Esophagus squamous epithelium (tissue), 5 donors: ENCODE results near the gene RNF223. TPM values are rescaled to one million over a fixed set of nuclear protein-coding genes. Genes with fewer than 3 reads are reported as not detected.

Experiments used
- DNase-seq: peaks from one replicate; lab custom pipeline; 2025; lab: John Stamatoyannopoulos, UW
- H3K27ac ChIP-seq, 4 donors: fragments of 200-600 bp; sonication (generic); one replicate each; pipeline ENCODE4 v1.5.1; 2016 to 2019; ENCODE audit warnings: mild to moderate bottlenecking in 1 of 4
- H3K27me3 ChIP-seq, 4 donors: fragments of 200-600 bp; sonication (generic); 1 replicate in 3 of 4; 2 replicates in 1 of 4; pipeline versions ENCODE4 v1.5.1 to v1.6.0; 2017 to 2021; ENCODE audit warnings: antibody characterized with exemption in 1 of 4
- H3K36me3 ChIP-seq, 3 donors: fragments of 200-600 bp; sonication (generic); one replicate each; pipeline ENCODE4 v1.5.1; 2016 to 2019
- H3K4me1 ChIP-seq, 3 donors: fragments of 200-600 bp; sonication (generic); one replicate each; pipeline ENCODE4 v1.5.1; 2017 to 2019
- H3K4me3 ChIP-seq, 4 donors: fragments of 200-600 bp; sonication (generic); 1 replicate in 3 of 4; 2 replicates in 1 of 4; pipeline ENCODE4 v1.5.1; 2016 to 2019; ENCODE audit warnings: mild to moderate bottlenecking in 2 of 4, moderate library complexity in 1 of 4
- H3K9me3 ChIP-seq, 3 donors: fragments of 200-600 bp; sonication (generic); one replicate each; pipeline ENCODE4 v1.5.1; 2016 to 2019
- POLR2A ChIP-seq, 4 donors: fragments of 450-650 bp; IDR thresholded peaks; one replicate each; pipeline ENCODE4 v1.6.1; 2017; ENCODE audit warnings: antibody characterized with exemption in 4 of 4, mild to moderate bottlenecking in 4 of 4, moderate library complexity in 3 of 4
- WGBS, 2 donors: methylation state at CpG; one replicate each; pipeline ENCODE4 v1.1.5; 2018; 5-methylcytosine and 5-hydroxymethylcytosine counted together
- intact Hi-C: fragments of 100-400 bp; cut with DNase I; formaldehyde crosslinking; loops from one replicate; pipeline ENCODE4 v1.15.0; 2022
- total RNA-seq, 4 donors: library from RNA; depleted of rRNA; stranded (reverse); fragments of >200 nt; gene quantifications; one replicate each; pipeline ENCODE4 v1.1.0, GENCODE V29; 2016
- TF ChIP-seq, protein P1 (sequence below), 6 experiments: fragments of 450-650 bp in 4 of 6; fragments of 200-600 bp in 2 of 6; sonication (generic) in 2 of 6; IDR thresholded peaks; one replicate each; pipeline ENCODE4 v1.5.1; 2016 to 2019; ENCODE audit warnings: antibody characterized with exemption in 6 of 6, mild to moderate bottlenecking in 4 of 6, moderate library complexity in 4 of 6
- donor health status: DM: yes; HTN: yes; CAD: no.

RNF223 gene
- total RNA-seq, 4 donors from 2014 or later = 11.8 to 25.3 (median 12.3) TPM

DNA sequence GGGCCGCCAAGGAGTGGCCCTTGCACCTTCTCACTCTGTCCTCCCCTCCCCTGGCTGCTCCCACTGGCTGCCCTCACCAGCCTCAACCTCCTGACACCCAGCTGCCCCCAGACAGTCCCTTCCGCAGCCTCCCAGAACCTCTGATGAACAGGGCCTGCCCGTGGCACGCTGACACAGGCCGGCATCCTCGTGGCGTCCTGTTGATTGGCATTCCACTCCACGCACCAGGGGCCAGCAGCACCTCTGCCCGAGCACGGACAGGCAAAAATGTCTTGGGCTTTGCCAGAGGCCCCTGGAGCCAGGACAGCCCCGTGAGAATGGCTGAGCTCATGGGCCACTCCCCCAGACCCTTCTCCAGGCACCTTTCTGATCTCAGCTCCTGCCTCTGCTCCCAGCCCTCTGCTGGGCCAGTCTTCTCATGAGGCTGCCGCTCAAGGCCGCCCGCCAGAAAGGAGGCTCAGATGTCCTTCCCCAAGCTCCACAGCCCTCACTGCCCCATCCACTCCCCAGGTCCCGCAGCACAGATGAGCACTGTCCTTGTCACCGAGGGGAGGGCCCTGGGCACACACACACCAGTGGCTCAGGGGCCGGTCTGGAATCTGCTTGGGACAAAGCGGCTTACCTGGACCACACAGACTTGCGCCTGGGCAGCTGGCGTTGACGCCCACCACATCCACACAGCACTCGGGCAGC is 15.8 kb upstream of the RNF223 start:
- Histone ChIP-seq H3K4me1 (no peaks in the 10 kb centered on the region), H3K27ac (no peak overlapping the region), H3K4me3 (no peak overlapping the region), H3K36me3 (peaks cover 0 to 13% (median 0%) of the 10 kb centered on the region in 3 donors), H3K27me3 (no peaks in the 10 kb centered on the region), H3K9me3 (no peaks in the 10 kb centered on the region)
- intact Hi-C loops = no loop called here
- 88 to 100% methylated on average over 4 to 6 of the region's 22 CpGs for WGBS, 2 donors
- no peak for DNase-seq
- TF ChIP-seq, protein P1, sequence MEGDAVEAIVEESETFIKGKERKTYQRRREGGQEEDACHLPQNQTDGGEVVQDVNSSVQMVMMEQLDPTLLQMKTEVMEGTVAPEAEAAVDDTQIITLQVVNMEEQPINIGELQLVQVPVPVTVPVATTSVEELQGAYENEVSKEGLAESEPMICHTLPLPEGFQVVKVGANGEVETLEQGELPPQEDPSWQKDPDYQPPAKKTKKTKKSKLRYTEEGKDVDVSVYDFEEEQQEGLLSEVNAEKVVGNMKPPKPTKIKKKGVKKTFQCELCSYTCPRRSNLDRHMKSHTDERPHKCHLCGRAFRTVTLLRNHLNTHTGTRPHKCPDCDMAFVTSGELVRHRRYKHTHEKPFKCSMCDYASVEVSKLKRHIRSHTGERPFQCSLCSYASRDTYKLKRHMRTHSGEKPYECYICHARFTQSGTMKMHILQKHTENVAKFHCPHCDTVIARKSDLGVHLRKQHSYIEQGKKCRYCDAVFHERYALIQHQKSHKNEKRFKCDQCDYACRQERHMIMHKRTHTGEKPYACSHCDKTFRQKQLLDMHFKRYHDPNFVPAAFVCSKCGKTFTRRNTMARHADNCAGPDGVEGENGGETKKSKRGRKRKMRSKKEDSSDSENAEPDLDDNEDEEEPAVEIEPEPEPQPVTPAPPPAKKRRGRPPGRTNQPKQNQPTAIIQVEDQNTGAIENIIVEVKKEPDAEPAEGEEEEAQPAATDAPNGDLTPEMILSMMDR (IDR thresholded peaks at IDR 0.05) = no peak
- TF ChIP-seq POLR2A (IDR thresholded peaks at IDR 0.05) = no peak

DNA sequence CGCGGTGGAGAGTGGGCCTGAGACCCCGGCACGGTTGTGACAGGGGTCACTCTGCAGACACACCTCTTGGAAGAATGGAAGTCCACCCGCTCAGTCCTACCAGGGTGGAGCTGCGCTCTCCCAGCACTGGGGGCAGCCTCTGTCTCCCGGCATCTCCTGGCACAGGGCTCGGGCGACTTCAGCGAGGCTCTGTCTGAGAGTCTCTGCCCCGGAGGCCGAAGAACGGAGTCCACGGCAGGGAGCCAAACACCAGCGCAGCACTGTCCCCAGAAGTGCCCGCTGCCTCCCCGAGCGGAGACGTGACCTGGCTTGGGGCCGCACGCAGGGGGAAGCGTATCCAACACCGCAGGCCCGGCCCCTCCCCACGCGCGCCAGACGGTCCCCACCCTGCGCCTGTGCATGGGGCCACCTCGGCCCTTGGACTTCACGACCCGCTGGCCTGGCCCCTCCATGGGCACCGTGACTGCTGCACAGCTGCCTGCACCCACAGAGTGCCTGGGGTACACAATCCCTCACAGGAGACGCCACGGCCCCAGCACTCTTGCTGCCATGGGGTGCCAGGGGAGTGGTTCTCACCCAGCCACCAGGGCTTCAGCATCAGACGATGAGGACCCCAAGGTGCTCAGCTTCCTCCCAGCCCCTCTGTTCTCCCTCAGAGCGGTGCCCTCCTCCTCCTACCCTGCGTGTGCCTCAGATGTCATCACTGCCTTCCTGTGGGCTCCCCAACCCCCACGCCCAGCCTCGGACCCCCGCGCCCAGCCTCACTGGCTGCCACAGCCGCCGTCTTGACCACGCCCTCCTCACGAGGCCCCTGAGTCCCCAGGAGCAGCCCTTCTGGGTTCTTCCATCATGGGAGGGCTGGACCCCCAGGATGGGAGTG is 14.9 kb upstream of the RNF223 start:
- no peaks in the 10 kb centered on the region for H3K27me3 ChIP-seq
- peaks cover 0 to 17% (median 0%) of the 10 kb centered on the region in 3 donors for H3K36me3 ChIP-seq
- H3K9me3 ChIP-seq = no peaks in the 10 kb centered on the region
- no peak overlapping the region for H3K27ac ChIP-seq
- no peak overlapping the region for H3K4me3 ChIP-seq
- no peak for TF ChIP-seq POLR2A (IDR thresholded peaks at IDR 0.05)
- TF ChIP-seq, protein P1 (IDR thresholded peaks at IDR 0.05) = no peak
- DNase-seq = no peak
- intact Hi-C loops = no loop called here
- no peaks in the 10 kb centered on the region for H3K4me1 ChIP-seq
- WGBS, 2 donors = 98% methylated on average over 9 of the region's 46 CpGs; no CpG with 5 or more reads in 1 of the 2 donors

- DNase-seq = no peak
- H3K4me1 ChIP-seq = no peaks in the 10 kb centered on the region
- H3K4me3 ChIP-seq = no peak overlapping the region
- H3K27me3 ChIP-seq = no peaks in the 10 kb centered on the region
- peaks cover 0 to 25% (median 0%) of the 10 kb centered on the region in 3 donors for H3K36me3 ChIP-seq
- intact Hi-C loops = no loop called here
- TF ChIP-seq, protein P1 (IDR thresholded peaks at IDR 0.05) = no peak
- no peak for TF ChIP-seq POLR2A (IDR thresholded peaks at IDR 0.05)
- H3K9me3 ChIP-seq = no peaks in the 10 kb centered on the region
- 91 to 98% methylated on average over 7 to 23 of the region's 39 CpGs for WGBS, 2 donors
- H3K27ac ChIP-seq = no peak overlapping the region
Measured at GRCh38 chr1:1088029-1088800, 14.1 kb upstream of the RNF223 start.

DNA sequence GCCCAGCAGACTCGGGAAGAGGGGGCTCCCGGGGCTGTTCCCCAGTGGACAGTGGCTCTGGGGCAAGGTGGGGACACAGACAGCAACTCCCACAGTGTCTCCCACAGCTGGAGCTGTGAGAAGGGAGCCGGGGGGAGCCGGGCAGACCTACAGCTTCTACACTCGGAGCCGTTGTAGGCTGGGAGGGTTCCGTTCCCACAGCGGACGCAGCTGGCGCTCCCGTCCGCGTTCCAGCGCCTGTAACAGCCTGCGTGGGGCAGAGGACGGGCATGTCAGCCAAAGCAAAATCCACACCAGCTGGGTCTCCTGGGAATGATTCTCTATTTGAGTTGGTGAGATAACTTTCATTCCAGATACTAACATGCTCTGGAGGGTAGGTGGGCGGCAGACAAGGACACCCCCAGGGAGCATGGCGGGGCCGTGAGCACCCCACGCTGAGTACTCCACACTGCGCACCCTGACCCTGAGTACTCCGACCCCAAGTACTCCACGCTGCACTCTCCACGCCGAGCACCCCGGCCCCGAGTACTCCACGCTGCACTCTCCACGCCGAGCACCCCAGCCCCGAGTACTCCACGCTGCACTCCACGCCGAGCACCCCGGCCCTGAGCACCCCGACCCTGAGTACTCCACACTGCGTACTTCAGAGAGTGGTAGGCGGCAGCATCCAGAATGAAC is 13.4 kb upstream of the RNF223 start:
- DNase-seq = no peak
- H3K36me3 ChIP-seq = peaks cover 0 to 31% (median 0%) of the 10 kb centered on the region in 3 donors
- no peak overlapping the region for H3K27ac ChIP-seq
- H3K9me3 ChIP-seq = no peaks in the 10 kb centered on the region
- WGBS, 2 donors = 67 to 94% methylated on average over 7 to 17 of the region's 38 CpGs
- TF ChIP-seq POLR2A (IDR thresholded peaks at IDR 0.05) = no peak
- TF ChIP-seq, protein P1 (IDR thresholded peaks at IDR 0.05) = no peak
- no peaks in the 10 kb centered on the region for H3K4me1 ChIP-seq
- no peak overlapping the region for H3K4me3 ChIP-seq
- intact Hi-C loops = no loop called here
- no peaks in the 10 kb centered on the region for H3K27me3 ChIP-seq
